ENCODE measurements around the gene JCHAIN.

The JCHAIN gene

DNA sequence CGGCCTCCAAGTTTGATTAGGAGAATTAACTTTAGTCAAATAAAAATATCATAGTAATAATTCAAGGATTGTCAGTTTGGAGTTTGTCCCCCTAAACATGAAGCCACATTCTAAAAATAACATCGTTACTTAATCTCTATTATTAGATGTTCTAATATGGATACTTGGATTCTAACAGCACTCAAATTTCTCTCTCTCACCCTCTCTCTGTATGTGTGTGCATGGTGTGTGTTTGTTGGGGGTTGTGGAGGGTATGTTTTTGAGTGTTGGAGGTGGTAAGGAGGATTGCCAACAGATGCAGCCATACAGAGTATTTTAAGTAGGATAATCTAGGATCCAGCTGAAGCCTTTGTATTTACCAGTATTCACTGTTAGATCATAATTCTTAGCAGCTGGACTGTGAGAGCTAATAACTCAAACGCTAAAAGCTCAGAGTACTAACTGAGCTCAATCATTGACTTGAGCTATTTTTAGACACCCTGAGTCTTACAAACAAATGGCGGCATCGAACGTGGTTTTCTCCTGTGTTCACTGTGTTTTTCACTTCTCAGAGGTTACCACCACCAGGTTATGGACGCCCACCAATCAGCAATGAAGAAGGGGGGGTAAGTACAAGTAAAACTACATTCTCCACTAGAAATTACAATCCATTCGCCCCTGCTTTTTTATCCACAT, 28.9 kb downstream of the JCHAIN start:
- peak; percentile 59 for DNase-seq (ENCODE audit: low spot score)

DNA sequence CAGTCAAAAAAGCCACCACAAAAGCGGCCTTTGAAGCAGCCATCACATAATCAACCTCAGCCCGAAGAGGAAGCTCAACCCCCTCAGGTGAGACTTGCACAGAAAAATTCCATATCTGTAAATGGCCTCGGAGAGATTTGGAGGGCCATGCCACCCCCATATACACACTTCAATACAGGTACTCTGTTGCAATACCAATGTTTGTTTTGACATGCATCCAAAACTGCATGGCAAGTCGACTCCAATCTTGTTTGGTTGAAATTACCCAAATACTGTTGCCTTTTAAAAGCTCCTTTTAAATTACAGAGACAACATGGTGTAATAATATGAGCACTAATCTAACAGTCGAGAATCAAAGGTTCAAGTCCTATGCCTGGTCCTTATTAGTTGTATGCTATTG, 31.8 kb downstream of the JCHAIN start:
- DNase-seq (ENCODE audit: low spot score), result no peak

DNA sequence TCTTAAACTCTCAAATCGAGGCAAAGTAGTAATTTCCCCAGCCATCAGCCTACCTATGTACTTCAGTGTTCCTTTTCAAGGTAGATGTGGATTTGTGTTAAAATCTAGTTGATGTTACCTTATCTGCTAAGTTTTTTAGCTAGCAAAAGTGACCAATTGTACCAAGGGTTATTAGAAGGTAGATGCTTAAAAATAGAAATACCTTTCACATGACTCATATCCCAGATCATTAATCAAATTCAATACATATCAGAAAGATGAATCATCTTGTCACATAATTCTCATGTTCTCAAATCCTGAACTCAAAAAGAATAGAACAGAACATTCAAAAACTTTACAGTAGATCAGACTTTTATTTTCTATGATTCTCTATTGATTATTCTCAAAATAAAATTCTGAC, 34.3 kb downstream of the JCHAIN start:
- DNase-seq (ENCODE audit: low spot score), result peak; percentile 82

DNA sequence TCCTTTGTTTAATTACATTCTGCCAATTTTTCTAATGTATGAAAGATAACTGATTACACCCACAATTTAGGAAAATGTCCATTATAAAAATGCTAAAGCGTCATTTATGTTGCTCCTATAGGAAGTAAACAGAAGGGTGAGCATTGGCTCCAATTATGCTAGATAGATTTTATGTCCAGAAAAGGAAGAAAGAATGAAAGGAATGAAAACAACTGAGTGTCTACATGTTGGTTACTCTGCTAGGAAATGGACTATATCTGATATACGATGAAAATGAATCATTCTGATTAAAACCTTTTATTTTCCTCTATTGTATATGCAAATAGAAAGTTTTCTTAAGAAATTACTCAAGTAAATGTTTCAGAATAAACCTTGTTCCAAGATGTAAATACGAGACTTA, 36.1 kb downstream of the JCHAIN start:
- DNase-seq (ENCODE audit: low spot score), result no peak

DNA sequence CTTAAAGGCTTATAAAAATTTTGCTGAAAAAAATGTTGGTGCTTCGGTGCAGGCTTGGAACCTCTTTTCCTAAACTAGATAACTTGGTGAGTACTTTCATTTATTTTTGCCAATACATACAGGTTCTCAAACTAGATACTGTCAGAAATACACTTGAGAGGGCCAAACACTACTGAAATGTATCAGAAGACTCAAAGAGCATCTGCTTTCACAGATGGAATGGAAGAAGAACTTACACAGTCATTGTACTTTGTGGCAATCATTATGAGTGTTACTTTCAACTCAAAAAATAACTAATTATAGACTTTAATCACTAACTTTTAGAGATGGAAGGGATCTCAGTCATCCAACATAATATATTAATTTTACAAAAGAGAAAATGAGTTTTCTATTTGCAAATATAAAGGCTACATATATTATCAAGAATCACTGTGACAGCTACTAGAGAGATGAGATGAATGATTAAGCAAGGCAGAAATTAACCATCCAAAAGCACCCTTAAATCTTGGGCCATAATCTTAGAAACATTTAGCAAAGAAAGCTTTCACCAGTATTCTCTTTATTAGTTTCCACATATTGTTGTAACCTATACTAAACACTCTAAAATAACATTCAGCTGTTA, 36.7 kb downstream of the JCHAIN start:
- no peak for DNase-seq (ENCODE audit: low spot score)

DNA sequence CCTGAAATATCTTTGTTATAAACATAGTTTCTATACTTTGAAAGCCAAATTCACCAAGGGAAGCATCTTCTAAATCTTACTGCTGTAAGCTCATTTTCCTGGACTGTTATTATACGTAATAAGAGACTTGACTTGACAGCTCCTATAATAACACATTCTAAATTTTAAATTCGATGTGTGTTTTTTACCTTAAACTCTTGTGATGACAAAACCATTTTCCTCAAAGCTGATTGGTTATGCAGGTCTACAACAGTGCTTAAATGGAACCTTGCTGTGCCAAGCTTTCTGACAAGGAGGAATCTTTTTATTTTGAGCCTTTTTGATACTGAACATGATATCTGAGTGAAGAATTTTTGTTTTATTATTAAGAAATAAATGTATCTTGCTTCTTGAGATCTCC, 37.9 kb downstream of the JCHAIN start, which contains the start of gene ENAM:
TSS of gene ENAM (plus strand) at position 301 of the 400 bp plus-strand sequence. CDS start 757 bp downstream, outside the sequence.
- DNase-seq (ENCODE audit: low spot score), result no peak

DNA sequence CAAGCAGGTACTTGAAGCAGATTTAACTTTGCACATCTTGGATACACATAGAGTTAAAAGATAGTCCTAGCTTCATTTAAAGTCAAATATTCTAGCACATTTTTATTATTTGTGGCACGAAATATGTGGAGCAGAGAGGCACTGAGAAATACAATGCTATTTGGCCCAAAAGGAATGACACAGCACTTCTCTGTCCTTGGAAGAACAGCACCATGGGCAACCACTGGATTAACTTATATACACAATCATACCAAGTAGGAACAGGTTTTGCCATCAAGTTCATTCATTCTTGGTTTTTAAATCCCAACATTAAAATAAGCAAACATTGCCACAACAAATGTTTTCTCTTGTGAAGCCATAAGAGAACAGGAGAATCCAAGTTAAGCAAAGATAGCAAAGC, 38.7 kb downstream of the JCHAIN start:
- DNase-seq (ENCODE audit: low spot score), result no peak

DNA sequence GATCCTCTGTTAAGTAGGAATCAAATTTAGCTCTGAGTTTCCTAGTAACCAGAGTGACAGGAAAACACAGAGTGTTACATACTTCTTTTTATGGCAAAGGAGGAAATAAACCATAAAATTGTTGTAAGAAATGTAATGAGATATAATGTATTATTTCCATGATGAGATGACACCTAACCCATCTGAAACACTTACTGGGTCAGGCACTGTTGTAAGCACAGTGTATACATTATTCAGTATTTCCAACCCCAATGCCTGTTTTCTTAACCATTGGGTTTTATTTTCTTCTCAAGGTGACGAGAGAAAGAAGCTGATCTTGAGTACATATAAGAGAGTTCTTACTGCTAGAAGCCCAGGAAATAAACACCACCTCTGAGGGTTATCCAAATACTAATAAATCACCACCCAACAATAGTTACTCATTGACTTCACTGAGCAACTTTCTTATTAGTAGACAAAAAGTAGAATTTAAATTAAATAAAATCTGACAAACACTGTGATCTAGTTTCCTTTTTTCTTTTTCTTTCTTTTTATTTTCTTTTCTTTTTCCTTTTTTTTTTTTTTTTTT, 42.0 kb downstream of the JCHAIN start:
- no peak for DNase-seq (ENCODE audit: low spot score)

DNA sequence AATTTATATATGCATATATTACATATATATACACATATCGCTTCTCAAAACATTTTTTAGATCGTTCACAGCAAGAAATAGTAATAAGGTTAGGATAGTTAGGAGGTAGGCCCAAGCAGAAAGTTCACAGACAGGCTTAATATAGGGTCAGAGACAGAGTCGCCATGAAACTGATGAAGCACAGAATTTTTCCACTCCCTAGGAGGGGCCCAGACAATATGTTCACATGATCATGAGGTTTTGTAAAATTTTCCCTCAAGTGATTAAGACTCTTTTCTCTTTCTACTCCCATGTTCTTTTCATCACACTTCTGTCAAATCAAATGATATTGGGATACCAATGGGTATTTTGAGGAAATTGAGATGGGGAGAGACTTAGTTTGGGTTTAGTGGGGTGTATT, 43.0 kb downstream of the JCHAIN start:
- no peak for DNase-seq (ENCODE audit: low spot score)

DNA sequence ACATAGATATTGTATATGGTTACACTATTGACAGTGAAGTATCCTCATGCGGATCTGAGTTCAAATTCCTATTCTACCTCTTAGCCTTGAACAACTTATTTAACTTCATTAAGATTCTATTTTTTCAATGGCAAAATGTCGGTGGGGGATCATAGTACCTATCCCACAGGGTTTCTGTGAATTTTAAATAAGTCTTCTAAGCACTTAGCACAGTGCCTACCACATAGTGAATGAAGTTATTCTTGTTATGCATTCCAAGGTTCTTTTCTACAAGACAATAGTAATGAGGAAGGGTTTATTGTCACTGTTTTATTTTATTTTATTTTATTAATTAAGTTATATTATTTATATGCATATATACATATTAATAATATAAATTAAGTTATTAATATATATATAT, 46.5 kb downstream of the JCHAIN start:
- DNase-seq (ENCODE audit: low spot score), result no peak

DNA sequence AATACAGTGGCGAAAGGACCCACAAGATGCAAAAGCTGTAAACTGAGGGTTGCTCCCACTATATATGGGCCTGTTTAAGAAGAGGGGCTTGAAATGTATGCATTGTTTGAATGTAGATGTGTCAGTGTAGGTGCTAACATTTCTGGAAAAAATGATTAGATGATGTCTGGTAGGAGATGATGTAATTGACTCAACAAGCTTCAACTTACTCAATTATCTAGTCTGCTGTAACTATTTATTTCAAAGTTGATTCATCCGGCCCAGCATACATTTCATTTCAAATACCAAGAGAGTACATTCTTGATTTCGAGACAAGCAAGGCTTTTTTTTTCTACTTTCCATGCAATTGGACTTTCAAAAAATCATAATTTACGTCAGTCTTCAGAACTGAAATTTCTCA, 47.0 kb downstream of the JCHAIN start:
- no peak for DNase-seq (ENCODE audit: low spot score)

DNA sequence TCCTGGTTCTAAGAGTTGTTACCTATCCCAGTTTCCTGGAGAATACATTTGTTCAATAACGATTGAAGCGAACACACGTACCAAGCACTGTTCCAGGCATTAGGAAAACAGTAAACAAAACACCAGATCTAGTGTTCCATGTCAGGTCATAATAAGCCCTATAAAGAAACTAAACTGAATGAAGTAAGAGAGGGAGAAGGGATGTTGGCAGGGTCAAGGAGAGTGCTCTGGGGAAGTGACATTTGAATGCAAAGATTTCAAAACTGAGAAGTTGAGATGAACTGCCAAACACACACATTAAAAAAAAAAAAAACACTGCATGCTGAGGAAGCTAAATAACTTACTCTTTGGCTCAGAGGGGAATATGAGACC, 52.1 kb downstream of the JCHAIN start:
- DNase-seq (ENCODE audit: low spot score), result no peak

DNA sequence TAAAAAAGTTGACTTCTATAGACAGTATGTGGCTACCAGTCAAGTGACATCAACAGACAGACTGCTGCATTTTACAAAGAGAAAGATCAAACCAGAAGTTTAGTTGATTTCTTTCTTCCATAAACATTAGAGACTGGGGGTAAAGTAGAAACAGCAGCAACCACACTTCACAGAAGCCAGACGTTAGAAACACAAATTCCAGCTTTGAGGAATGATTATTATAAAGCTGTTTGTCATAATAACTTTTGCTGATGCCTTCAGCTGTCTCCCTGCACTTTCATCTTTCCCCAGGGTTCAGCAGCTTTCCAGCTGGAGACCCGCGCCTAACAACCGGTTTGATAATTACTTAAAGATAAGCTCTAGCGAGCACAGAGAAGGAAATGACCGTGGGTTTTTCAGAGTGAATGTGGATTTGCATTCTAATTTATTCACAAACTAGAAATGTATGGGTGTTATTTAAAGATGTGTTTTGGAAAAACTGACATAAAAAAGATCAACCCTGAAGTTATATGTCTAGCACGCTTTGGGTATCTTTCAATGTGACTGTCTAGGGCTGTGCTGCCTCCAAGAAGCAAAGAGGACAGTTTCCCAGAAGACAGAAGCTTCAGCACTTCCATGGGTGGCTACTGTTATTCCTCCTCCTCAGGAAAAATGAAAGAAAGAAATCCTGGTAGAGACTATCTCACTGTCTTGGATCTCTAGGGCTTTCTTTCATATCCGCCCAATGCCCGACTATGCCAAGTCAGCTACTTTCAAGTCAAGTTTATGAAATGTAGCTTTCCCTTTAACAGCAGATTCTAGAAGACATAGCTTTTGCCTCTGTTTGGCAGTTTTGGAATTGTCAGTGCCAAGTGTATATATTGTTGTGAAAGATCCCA, 52.8 kb downstream of the JCHAIN start:
- DNase-seq (ENCODE audit: low spot score), result peak; percentile 52

DNA sequence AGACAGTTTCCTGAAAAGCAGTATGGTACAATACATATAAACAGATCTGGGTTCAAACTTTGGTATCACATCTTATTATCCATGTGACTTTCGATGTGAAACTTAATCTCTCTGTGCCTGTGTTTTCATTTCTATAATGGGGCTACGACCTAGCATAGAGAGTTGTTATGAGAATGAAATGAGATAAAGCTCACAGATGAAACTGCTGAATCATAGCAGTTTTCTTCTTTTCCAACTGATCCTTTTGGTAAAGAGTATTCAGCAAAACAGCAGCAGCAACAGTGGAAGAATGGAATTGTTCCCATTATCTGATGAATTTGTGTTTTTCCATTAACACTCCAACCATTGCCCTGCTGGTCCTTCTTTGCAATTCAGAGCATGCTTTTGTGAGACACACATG, 58.0 kb downstream of the JCHAIN start:
- no peak for DNase-seq (ENCODE audit: low spot score)

DNA sequence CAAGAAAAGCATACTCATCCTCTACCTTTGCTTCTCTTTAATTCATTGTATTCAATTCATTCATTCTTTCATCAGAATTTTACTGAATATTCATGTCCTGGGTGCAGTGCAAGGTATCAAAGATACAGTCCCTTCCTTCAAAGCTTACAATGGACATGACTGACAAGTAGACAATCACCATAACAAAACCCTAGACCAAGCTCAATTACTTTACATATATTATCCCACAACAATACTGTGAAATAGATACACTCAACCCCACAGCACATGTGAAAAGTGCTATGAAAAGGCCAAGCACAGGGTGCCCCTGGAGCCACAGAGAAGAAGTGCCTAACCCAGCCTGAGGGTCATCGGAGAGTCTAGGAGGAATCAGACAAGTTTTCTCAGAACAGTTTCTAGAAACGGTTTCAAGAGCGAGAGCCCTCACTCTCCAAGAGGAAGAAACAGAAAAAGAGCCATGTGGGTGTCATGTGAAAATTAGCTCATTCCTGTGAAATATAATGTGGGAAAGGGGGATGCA, 58.9 kb downstream of the JCHAIN start:
- DNase-seq (ENCODE audit: low spot score), result no peak

DNA sequence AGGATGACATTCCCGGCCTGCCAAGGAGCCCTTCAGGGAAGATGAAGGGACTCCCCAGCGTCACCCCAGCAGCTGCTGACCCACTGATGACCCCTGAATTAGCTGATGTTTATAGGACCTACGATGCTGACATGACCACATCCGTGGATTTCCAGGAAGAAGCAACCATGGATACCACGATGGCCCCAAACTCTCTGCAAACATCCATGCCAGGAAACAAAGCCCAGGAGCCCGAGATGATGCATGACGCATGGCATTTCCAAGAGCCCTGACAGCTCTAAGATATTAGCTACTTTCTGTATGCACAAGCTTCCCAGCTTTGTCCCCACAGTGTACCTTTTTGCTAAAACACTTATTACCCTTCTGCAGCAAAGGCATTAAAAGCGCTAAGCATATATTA, 59.8 kb downstream of the JCHAIN start:
- no peak for DNase-seq (ENCODE audit: low spot score)
